ENCODE results near the gene WDR75. TPM values are rescaled to one million over a fixed set of nuclear protein-coding genes. Genes with fewer than 3 reads are reported as not detected.

The WDR75 gene
- 85.1 TPM for total RNA-seq
- polyA plus RNA-seq, result 20.4 TPM

GRCh38 chr2:189440947-189441708 lies at the start of gene WDR75:
Gene WDR75, plus strand, starts transcription at chr2:189441474. Its CDS starts 19 bp downstream, at chr2:189441493.
- Histone ChIP-seq H3K4me1 (ENCODE audit: insufficient read depth) (peaks cover 3% of the 10 kb centered on the region), H3K27ac (ENCODE audit: low read depth) (peak within 1 kb of the TSS; percentile 94), H3K36me3 (ENCODE audit: insufficient read depth) (no peaks in the 10 kb centered on the region), H3K4me3 (ENCODE audit: low read depth, low read length) (peak within 1 kb of the TSS; percentile 65)
- under 1% methylated on average over 48 of the region's 48 CpGs for WGBS
- DNase-seq (ENCODE audit: extremely low spot score), result peak; percentile 94

DNA sequence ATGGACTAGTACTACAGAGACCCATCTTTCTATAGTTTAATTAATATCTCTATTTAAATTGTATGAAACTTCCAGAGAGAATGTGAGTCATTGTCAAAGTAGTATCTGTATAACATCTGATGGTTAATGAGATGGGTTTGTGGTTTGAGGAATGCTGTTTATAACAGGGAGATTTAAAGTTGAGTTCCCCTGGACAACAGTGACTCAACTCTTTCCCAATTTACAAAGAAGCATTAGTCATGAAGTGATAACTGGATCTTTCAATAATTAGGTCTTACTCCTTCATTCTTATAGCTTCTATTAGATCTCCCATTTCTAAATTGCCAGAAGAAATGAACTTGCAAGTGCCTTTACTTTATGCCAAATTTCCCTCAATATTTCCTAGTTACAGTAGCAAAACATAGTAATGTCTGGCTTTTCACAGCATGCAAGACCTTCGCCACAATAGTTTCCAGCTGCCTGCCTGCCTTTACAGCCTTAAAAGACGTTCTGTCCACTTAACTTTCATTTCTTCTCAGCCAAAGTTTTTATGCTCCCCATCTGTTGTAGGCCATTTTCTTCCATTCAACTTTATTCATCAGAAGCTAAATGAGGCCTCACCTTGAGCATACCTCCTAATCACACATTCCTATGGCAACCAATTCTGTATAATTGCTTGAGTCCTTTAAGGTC lies 47.7 kb upstream of the WDR75 start:
- no peak overlapping the region for H3K4me3 ChIP-seq (ENCODE audit: low read depth, low read length)
- H3K4me1 ChIP-seq (ENCODE audit: insufficient read depth), result no peaks in the 10 kb centered on the region
- no peaks in the 10 kb centered on the region for H3K36me3 ChIP-seq (ENCODE audit: insufficient read depth)
- WGBS, result 40% methylated on average over 2 of the region's 2 CpGs
- DNase-seq (ENCODE audit: extremely low spot score), result no peak
- H3K27ac ChIP-seq (ENCODE audit: low read depth), result peak overlapping the region; percentile 59

- H3K4me3 ChIP-seq (ENCODE audit: low read depth, low read length), result no peak overlapping the region
- no peak for DNase-seq (ENCODE audit: extremely low spot score)
- no peaks in the 10 kb centered on the region for H3K4me1 ChIP-seq (ENCODE audit: insufficient read depth)
- no peaks in the 10 kb centered on the region for H3K36me3 ChIP-seq (ENCODE audit: insufficient read depth)
- H3K27ac ChIP-seq (ENCODE audit: low read depth), result no peak overlapping the region
Measured at GRCh38 chr2:189394525-189394924, 46.7 kb upstream of the WDR75 start.

- Histone ChIP-seq H3K4me1 (ENCODE audit: insufficient read depth) (no peaks in the 10 kb centered on the region), H3K27ac (ENCODE audit: low read depth) (no peak overlapping the region), H3K36me3 (ENCODE audit: insufficient read depth) (no peaks in the 10 kb centered on the region), H3K4me3 (ENCODE audit: low read depth, low read length) (no peak overlapping the region)
- WGBS, result 86% methylated on average over 5 of the region's 5 CpGs
- no peak for DNase-seq (ENCODE audit: extremely low spot score)
Measured at GRCh38 chr2:189402932-189403331, 38.3 kb upstream of the WDR75 start.

DNA sequence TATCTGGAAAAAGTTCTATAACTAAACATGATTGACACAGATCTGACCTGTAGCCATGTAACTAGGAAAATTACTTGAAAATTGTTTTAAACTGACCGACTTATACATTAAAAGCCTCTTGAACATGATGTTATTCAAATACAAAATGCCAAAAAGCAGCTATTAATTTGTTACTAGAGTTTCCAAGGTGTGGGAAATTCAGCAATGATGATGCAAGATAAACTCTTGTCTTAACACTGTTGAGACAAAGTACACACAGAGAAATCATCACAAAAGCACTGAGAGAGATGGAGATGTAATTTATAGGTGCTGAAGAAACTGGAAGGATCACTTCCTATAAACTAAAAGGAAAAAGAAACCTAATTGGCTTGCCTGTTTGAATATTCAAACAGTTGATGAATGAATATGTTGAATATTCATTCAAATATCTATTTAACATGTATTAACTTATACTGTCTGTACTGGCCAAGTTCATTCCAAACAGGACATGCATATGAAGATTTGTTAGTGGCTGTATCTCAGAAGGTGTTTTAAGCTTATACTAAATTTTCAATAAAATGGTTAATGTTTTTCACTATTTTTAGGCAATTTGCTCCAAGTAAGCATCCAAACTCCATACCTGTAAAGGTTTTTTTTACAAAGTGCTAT lies 34.6 kb upstream of the WDR75 start:
- WGBS, result 61% methylated on average over 1 of the region's 1 CpG
- no peak overlapping the region for H3K4me3 ChIP-seq (ENCODE audit: low read depth, low read length)

GRCh38 chr2:189407281-189408209 lies 33.7 kb upstream of the WDR75 start:
- Histone ChIP-seq H3K4me1 (ENCODE audit: insufficient read depth) (no peaks in the 10 kb centered on the region), H3K4me3 (ENCODE audit: low read depth, low read length) (no peak overlapping the region), H3K27ac (ENCODE audit: low read depth) (peak overlapping the region; percentile 16), H3K36me3 (ENCODE audit: insufficient read depth) (no peaks in the 10 kb centered on the region)
- WGBS, result 12% methylated on average over 4 of the region's 4 CpGs
- DNase-seq (ENCODE audit: extremely low spot score), result peak; percentile 67

More for the DNA sequence above, 34.6 kb upstream of the WDR75 start:
- Histone ChIP-seq H3K36me3 (ENCODE audit: insufficient read depth) (no peaks in the 10 kb centered on the region), H3K27ac (ENCODE audit: low read depth) (no peak overlapping the region), H3K4me1 (ENCODE audit: insufficient read depth) (no peaks in the 10 kb centered on the region)
- DNase-seq (ENCODE audit: extremely low spot score), result no peak

DNA sequence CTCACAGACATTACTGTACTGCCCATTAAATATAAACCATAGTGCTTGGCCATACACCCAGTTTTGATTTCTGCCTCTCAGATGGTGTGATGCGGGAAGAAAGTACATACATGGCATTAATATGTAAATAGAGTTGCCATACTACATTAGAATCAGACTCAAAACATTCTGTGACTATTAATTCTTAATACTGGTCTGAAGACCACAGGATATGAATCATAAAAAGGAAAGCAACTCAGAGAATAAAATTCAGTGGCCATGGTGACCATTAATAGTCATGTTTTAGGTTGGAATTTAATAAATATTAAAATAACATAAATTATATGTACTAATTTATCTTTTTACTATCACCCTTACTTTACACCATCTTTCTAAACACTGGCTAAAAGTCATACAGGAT lies 33.0 kb upstream of the WDR75 start:
- Histone ChIP-seq H3K36me3 (ENCODE audit: insufficient read depth) (no peaks in the 10 kb centered on the region), H3K4me3 (ENCODE audit: low read depth, low read length) (no peak overlapping the region), H3K4me1 (ENCODE audit: insufficient read depth) (no peaks in the 10 kb centered on the region), H3K27ac (ENCODE audit: low read depth) (peak overlapping the region; percentile 16)
- DNase-seq (ENCODE audit: extremely low spot score), result no peak
- 85% methylated on average over 1 of the region's 1 CpG for WGBS

DNA sequence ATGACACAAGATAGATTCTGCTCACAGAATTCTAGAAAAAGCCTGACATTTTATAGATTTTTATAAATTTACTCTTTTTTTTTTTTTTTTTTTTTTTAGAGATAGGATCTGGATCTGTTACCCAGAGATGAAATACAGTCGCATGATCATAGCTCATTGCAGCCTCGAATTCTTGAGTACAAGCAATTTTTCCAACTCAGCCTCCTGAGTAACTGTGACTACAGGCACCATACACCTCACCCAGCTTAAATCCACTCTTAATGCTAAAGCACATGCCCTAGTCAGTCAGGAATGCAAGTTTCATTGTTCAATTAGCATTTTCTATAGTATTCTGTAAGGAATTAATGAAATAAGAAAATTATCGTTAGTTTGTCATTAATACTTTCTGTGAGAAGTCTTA lies 32.1 kb upstream of the WDR75 start:
- Histone ChIP-seq H3K27ac (ENCODE audit: low read depth) (no peak overlapping the region), H3K4me3 (ENCODE audit: low read depth, low read length) (no peak overlapping the region), H3K4me1 (ENCODE audit: insufficient read depth) (no peaks in the 10 kb centered on the region), H3K36me3 (ENCODE audit: insufficient read depth) (no peaks in the 10 kb centered on the region)
- DNase-seq (ENCODE audit: extremely low spot score), result no peak
- WGBS, result 85% methylated on average over 3 of the region's 3 CpGs

GRCh38 chr2:189409647-189410046 lies 31.6 kb upstream of the WDR75 start:
- Histone ChIP-seq H3K4me1 (ENCODE audit: insufficient read depth) (no peaks in the 10 kb centered on the region), H3K36me3 (ENCODE audit: insufficient read depth) (no peaks in the 10 kb centered on the region), H3K27ac (ENCODE audit: low read depth) (no peak overlapping the region), H3K4me3 (ENCODE audit: low read depth, low read length) (no peak overlapping the region)
- 91% methylated on average over 1 of the region's 1 CpG for WGBS
- no peak for DNase-seq (ENCODE audit: extremely low spot score)

DNA sequence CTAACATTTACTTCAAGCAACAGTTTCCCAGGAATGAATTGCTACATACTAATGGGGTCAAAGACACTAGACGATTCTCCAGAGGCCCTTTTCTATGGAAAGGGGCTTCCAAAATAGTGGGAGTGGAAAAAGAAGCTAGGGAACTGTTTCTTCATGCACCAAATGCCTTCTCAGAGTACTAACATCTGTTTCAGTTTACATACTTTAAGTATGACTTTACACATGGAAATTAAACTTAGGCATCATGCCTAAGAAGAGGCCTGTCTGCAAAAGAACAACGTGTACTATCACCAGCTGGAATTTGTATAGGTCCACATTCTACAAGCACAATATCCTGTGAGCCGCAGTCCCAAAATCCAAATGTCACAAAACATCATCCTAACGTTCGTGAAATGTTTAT lies 29.4 kb upstream of the WDR75 start:
- no peaks in the 10 kb centered on the region for H3K4me1 ChIP-seq (ENCODE audit: insufficient read depth)
- H3K27ac ChIP-seq (ENCODE audit: low read depth), result no peak overlapping the region
- H3K4me3 ChIP-seq (ENCODE audit: low read depth, low read length), result no peak overlapping the region
- DNase-seq (ENCODE audit: extremely low spot score), result peak; percentile 89
- 14% methylated on average over 5 of the region's 5 CpGs for WGBS
- H3K36me3 ChIP-seq (ENCODE audit: insufficient read depth), result no peaks in the 10 kb centered on the region

DNA sequence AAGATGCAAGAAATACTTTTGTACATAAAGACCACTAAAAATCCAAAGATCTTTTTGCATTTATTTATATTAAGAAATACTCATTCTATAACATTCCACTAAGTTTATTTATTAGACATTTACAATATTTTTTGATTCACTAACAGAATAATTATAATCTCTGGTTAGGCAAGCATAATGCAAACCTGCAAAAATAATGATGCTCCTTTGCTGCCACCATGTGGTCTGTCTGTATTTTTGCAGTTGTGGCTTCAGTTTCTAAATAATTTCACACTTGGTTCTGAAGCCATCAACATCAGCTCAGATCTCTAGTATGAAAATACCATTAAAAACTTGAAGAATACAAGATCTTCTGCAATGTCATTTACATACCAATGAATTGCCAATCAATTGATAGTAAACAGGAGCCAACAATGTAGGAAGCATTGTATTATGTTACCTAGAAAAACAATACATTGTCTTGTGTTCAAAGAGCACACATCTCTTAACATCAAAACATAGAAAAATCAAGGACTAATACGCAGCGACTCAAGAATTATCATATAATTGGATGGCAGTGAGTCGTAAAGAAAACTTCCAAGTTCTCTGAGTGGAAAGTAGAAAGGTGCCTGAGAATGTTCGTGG lies 28.8 kb upstream of the WDR75 start:
- Histone ChIP-seq H3K4me1 (ENCODE audit: insufficient read depth) (no peaks in the 10 kb centered on the region), H3K4me3 (ENCODE audit: low read depth, low read length) (no peak overlapping the region), H3K36me3 (ENCODE audit: insufficient read depth) (no peaks in the 10 kb centered on the region), H3K27ac (ENCODE audit: low read depth) (no peak overlapping the region)
- WGBS, result 32% methylated on average over 4 of the region's 4 CpGs
- peak; percentile 58 for DNase-seq (ENCODE audit: extremely low spot score)

DNA sequence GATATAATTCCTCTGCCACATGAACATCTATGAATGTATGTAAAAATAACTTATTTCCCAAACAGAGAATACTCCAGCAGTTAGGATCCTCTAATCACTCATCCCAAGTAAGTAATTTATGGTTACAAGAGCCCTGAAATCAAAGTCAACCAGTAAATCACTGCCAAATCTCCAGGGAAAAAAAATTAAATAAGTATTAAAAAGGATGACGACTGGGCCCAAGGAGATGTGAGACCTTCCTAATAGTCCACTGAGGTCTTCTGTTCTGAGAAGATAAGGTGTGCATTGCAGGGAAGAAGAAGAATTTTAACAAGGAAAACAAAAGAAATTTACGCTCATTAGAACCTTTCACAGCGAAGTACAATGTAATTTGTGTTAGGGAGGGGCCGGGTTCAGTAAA lies 28.0 kb upstream of the WDR75 start:
- DNase-seq (ENCODE audit: extremely low spot score), result no peak
- H3K4me1 ChIP-seq (ENCODE audit: insufficient read depth), result no peaks in the 10 kb centered on the region
- H3K27ac ChIP-seq (ENCODE audit: low read depth), result no peak overlapping the region
- WGBS, result 83% methylated on average over 4 of the region's 4 CpGs
- no peak overlapping the region for H3K4me3 ChIP-seq (ENCODE audit: low read depth, low read length)
- H3K36me3 ChIP-seq (ENCODE audit: insufficient read depth), result no peaks in the 10 kb centered on the region

DNA sequence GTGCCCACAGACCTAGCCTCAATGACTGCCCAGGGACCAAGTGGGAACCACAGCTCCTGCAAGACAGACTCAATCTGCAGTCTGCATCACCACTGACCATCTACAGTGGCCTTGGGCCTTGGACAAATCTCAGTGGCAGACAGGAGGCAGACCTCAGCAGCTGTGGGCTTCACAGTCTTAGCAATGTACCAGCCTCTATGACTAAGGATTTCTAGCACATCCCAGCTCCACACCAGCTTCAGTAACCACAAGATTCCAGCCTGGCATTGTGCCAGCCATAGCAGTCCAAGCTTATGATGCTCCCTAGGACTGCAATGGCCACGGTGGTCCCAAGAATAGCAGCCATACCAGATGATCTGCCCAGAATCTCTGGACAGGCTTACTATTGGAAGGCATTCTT lies 19.6 kb upstream of the WDR75 start:
- no peak overlapping the region for H3K4me3 ChIP-seq (ENCODE audit: low read depth, low read length)
- 78% methylated on average over 1 of the region's 1 CpG for WGBS
- DNase-seq (ENCODE audit: extremely low spot score), result no peak
- H3K27ac ChIP-seq (ENCODE audit: low read depth), result no peak overlapping the region
- no peaks in the 10 kb centered on the region for H3K4me1 ChIP-seq (ENCODE audit: insufficient read depth)
- no peaks in the 10 kb centered on the region for H3K36me3 ChIP-seq (ENCODE audit: insufficient read depth)

Measured in urinary bladder (tissue), 4 donors.